Measurements from ENCODE around the gene TBCK. TPM values are rescaled to one million over a fixed set of nuclear protein-coding genes. Genes with fewer than 3 reads are reported as not detected.

Gene TBCK
- total and polyA plus RNA-seq, 2 donors (not counting 1 experiment from before 2014, with no cell fraction given): 17.5 to 86.1 TPM

DNA sequence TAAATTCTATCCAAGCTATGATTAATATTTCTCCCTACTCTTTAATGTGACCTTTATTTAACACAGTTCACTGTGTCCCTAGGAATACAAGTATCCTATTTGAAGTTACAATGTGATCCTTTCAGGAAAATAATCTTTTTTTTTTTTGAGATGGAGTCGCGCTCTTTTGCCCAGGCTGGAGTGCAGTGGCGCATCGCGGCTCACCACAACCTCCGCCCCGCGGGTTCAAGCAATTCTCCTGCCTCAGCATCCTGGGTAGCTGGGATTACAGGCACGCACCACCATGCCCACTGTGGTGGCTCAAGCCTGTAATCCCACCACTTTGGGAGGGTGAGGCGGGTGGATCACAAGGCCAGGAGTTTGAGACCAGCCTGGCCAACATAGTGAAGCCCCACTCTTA lies 21.9 kb downstream of the TBCK start:
- H4K20me1 ChIP-seq (ENCODE audit: control insufficient read depth, insufficient read depth, low read length, poor library complexity, severe bottlenecking): no peaks in the 10 kb centered on the region
- no peak overlapping the region for H3K4me3 ChIP-seq (ENCODE audit: control extremely low read depth in 1 of 5, extremely low read depth in 1 of 5, insufficient read depth in 1 of 5, low read depth in 2 of 5, low read length in 4 of 5)
- H3K79me2 ChIP-seq (ENCODE audit: control insufficient read depth, insufficient read depth, low read length): peaks cover 20% of the 10 kb centered on the region
- H3K27me3 ChIP-seq (replicated peaks in 1 of 4; ENCODE audit: control extremely low read depth in 1 of 4, control insufficient read depth in 3 of 4, insufficient read depth in 4 of 4, low read length in 3 of 4): no peaks in the 10 kb centered on the region
- no peak overlapping the region for H2AFZ ChIP-seq (ENCODE audit: insufficient read depth, low read depth, low read length, poor library complexity, severe bottlenecking)
- Mint-ChIP-seq H3K27ac (no peak overlapping the region), H3K9me3 (ENCODE audit: insufficient read depth) (no peaks in the 10 kb centered on the region), H3K4me1 (peaks cover 6% of the 10 kb centered on the region), H3K4me3 (no peak overlapping the region), H3K27me3 (no peaks in the 10 kb centered on the region)
- ATAC-seq (ENCODE audit: low read depth) (no peak), DNase-seq (no peak)
- intact Hi-C loops (cut with micrococcal nuclease): no loop called here
- whole genome bisulfite sequencing (ENCODE audit: insufficient coverage): 100% methylated on average over 8 of the region's 10 CpGs
- no peak overlapping the region for H3K9ac ChIP-seq (ENCODE audit: low read length)
- no peak overlapping the region for H3K27ac ChIP-seq (ENCODE audit: low read length in 2 of 2)
- TF ChIP-seq EZH2 (IDR thresholded peaks at IDR 0.05; ENCODE audit: borderline replicate concordance, insufficient read depth, low read depth, low read length, poor library complexity, severe bottlenecking): no peak
- TF ChIP-seq, protein P1, sequence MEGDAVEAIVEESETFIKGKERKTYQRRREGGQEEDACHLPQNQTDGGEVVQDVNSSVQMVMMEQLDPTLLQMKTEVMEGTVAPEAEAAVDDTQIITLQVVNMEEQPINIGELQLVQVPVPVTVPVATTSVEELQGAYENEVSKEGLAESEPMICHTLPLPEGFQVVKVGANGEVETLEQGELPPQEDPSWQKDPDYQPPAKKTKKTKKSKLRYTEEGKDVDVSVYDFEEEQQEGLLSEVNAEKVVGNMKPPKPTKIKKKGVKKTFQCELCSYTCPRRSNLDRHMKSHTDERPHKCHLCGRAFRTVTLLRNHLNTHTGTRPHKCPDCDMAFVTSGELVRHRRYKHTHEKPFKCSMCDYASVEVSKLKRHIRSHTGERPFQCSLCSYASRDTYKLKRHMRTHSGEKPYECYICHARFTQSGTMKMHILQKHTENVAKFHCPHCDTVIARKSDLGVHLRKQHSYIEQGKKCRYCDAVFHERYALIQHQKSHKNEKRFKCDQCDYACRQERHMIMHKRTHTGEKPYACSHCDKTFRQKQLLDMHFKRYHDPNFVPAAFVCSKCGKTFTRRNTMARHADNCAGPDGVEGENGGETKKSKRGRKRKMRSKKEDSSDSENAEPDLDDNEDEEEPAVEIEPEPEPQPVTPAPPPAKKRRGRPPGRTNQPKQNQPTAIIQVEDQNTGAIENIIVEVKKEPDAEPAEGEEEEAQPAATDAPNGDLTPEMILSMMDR (IDR thresholded peaks at IDR 0.05): no peak
- H3K4me2 ChIP-seq (replicated peaks; ENCODE audit: low read depth, low read length, poor library complexity, severe bottlenecking): no peak overlapping the region
- CTCF ChIA-PET: no interaction called here
- no peaks in the 10 kb centered on the region for H3K9me3 ChIP-seq (ENCODE audit: control extremely low read depth in 1 of 3, control insufficient read depth in 2 of 3, insufficient read depth in 1 of 3, low read length in 2 of 3)
- H3K4me1 ChIP-seq (ENCODE audit: control insufficient read depth in 2 of 2, insufficient read depth in 2 of 2, low read length in 2 of 2): no peaks in the 10 kb centered on the region
- peaks cover 3 to 25% of the 10 kb centered on the region in 2 experiments for H3K36me3 ChIP-seq (replicated peaks in 1 of 2; ENCODE audit: control extremely low read depth in 1 of 2, control insufficient read depth in 1 of 2, extremely low read depth in 1 of 2, insufficient read depth in 2 of 2, low read length in 1 of 2)
- POLR2A ChIA-PET: no interaction called here

DNA sequence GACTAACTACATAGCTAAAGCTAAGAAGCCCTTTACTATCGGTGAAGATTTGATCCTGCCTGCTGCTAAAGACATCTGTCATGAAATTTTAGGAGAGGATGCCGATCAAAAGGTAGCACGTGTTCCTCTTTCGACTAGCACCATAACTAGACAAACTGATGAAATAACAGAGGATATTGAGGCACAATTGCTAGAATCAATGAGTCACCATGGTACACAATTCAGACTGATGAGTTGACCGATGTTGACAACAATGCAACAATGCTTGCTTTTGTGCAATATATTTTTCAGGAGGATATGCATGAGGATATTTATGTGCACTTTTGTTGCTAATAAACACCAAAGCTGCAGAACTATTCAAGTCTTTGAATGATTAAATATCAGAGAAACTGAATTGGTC lies 24.3 kb downstream of the TBCK start:
- Histone ChIP-seq H3K36me3 (replicated peaks in 1 of 2; ENCODE audit: control extremely low read depth in 1 of 2, control insufficient read depth in 1 of 2, extremely low read depth in 1 of 2, insufficient read depth in 2 of 2, low read length in 1 of 2) (peaks cover 4 to 25% of the 10 kb centered on the region in 2 experiments), H3K9me3 (ENCODE audit: control extremely low read depth in 1 of 3, control insufficient read depth in 2 of 3, insufficient read depth in 1 of 3, low read length in 2 of 3) (no peaks in the 10 kb centered on the region), H3K4me1 (ENCODE audit: control insufficient read depth in 2 of 2, insufficient read depth in 2 of 2, low read length in 2 of 2) (no peaks in the 10 kb centered on the region), H2AFZ (ENCODE audit: insufficient read depth, low read depth, low read length, poor library complexity, severe bottlenecking) (no peak overlapping the region), H3K79me2 (ENCODE audit: control insufficient read depth, insufficient read depth, low read length) (peaks cover 8% of the 10 kb centered on the region), H3K27ac (ENCODE audit: low read length in 2 of 2) (no peak overlapping the region), H3K27me3 (replicated peaks in 1 of 4; ENCODE audit: control extremely low read depth in 1 of 4, control insufficient read depth in 3 of 4, insufficient read depth in 4 of 4, low read length in 3 of 4) (no peaks in the 10 kb centered on the region), H4K20me1 (ENCODE audit: control insufficient read depth, insufficient read depth, low read length, poor library complexity, severe bottlenecking) (no peaks in the 10 kb centered on the region), H3K4me2 (replicated peaks; ENCODE audit: low read depth, low read length, poor library complexity, severe bottlenecking) (no peak overlapping the region), H3K9ac (ENCODE audit: low read length) (no peak overlapping the region), H3K4me3 (ENCODE audit: control extremely low read depth in 1 of 5, extremely low read depth in 1 of 5, insufficient read depth in 1 of 5, low read depth in 2 of 5, low read length in 4 of 5) (no peak overlapping the region)
- ChIA-PET POLR2A (no interaction called here), CTCF (no interaction called here)
- Mint-ChIP-seq H3K27me3 (no peaks in the 10 kb centered on the region), H3K4me3 (no peak overlapping the region), H3K4me1 (peaks cover 4% of the 10 kb centered on the region), H3K9me3 (ENCODE audit: insufficient read depth) (no peaks in the 10 kb centered on the region), H3K27ac (no peak overlapping the region)
- intact Hi-C loops (cut with micrococcal nuclease): no loop called here
- WGBS (ENCODE audit: insufficient coverage): 100% methylated on average over 4 of the region's 5 CpGs
- DNase-seq: no peak
- no peak for ATAC-seq (ENCODE audit: low read depth)
- TF ChIP-seq, protein P1 (IDR thresholded peaks at IDR 0.05): no peak
- TF ChIP-seq EZH2 (IDR thresholded peaks at IDR 0.05; ENCODE audit: borderline replicate concordance, insufficient read depth, low read depth, low read length, poor library complexity, severe bottlenecking): no peak

Data from B cell (primary cell).